IMR-90 (cell line): Measurements from ENCODE around the gene SOD1.

Experiments
- BHLHE40 ChIP-seq: fragments of 150-350 bp; IDR thresholded peaks from 2 replicates; pipeline ENCODE4 v1.6.1; 2016; ENCODE audit warnings: mild to moderate bottlenecking, low read depth, low read length
- CEBPB ChIP-seq: IDR thresholded peaks from 2 replicates; pipeline ENCODE4 v1.6.1; 2012; ENCODE audit warnings: low read depth, low read length, improper control_type of control experiment
- CHD1 ChIP-seq: IDR thresholded peaks from 2 replicates; pipeline ENCODE4 v1.6.1; 2012; ENCODE audit warnings: low read depth, low read length, improper control_type of control experiment
- CTCF ChIP-seq: conservative IDR thresholded peaks from 2 replicates; pipeline ENCODE4 v1.5.1; 2012; ENCODE audit warnings: mild to moderate bottlenecking, low read depth, low read length, improper control_type of control experiment
- ELK1 ChIP-seq: fragments of 150-350 bp; IDR thresholded peaks from 2 replicates; pipeline ENCODE4 v1.6.1; 2016; ENCODE audit warnings: low read depth, mild to moderate bottlenecking, low read length, moderate library complexity, borderline replicate concordance
- MAFK ChIP-seq: IDR thresholded peaks from 2 replicates; pipeline ENCODE4 v1.6.1; 2012; ENCODE audit warnings: low read depth, low read length, improper control_type of control experiment
- MAZ ChIP-seq: IDR thresholded peaks from 2 replicates; pipeline ENCODE4 v1.6.1; 2012; ENCODE audit warnings: low read depth, mild to moderate bottlenecking, low read length, improper control_type of control experiment, moderate library complexity, borderline replicate concordance
- MXI1 ChIP-seq: IDR thresholded peaks from 2 replicates; pipeline ENCODE4 v1.6.1; 2012; ENCODE audit warnings: low read depth, mild to moderate bottlenecking, low read length, moderate library complexity, borderline replicate concordance
- POLR2A ChIP-seq: IDR thresholded peaks from 2 replicates; pipeline ENCODE4 v1.6.1; 2012; ENCODE audit warnings: mild to moderate bottlenecking, low read depth, low read length
- RAD21 ChIP-seq: IDR thresholded peaks from 2 replicates; pipeline ENCODE4 v1.6.1; 2012; ENCODE audit warnings: low read length, improper control_type of control experiment
- RFX5 ChIP-seq: IDR thresholded peaks from 2 replicates; pipeline ENCODE4 v1.8.0; 2012; ENCODE audit warnings: low read depth, mild to moderate bottlenecking, low read length, moderate library complexity
- SMC3 ChIP-seq: fragments of 150-350 bp; IDR thresholded peaks from 2 replicates; pipeline ENCODE4 v1.6.1; 2016; ENCODE audit warnings: low read depth, mild to moderate bottlenecking, antibody characterized with exemption, low read length, moderate library complexity
- USF2 ChIP-seq: fragments of 150-350 bp; IDR thresholded peaks from 2 replicates; pipeline ENCODE4 v1.6.1; 2017; ENCODE audit warnings: mild to moderate bottlenecking, antibody characterized with exemption, low read length, low read depth

GRCh38 chr21:31677047-31677446 lies 17.6 kb downstream of the SOD1 start:
- TF ChIP-seq CTCF (no peak), POLR2A (no peak), CEBPB (no peak), RAD21 (no peak), SMC3 (no peak), USF2 (no peak), RFX5 (no peak), MAZ (no peak), MXI1 (no peak), BHLHE40 (no peak), ELK1 (no peak), CHD1 (no peak), MAFK (no peak)
